GM18520 (cell line): ENCODE results near the gene PARK7.
"Not testable (repeated sequence)": the region's sequence is repeated elsewhere in the genome, so short reads cannot be mapped to it uniquely, and the experiment has no call there.

Source experiments
- ATAC-seq: cut with Tn5 transposase; IDR thresholded peaks from one replicate; pipeline ENCODE4 v1.9.1; 2021; ENCODE audit not compliant: unreplicated experiment

PARK7 gene

DNA sequence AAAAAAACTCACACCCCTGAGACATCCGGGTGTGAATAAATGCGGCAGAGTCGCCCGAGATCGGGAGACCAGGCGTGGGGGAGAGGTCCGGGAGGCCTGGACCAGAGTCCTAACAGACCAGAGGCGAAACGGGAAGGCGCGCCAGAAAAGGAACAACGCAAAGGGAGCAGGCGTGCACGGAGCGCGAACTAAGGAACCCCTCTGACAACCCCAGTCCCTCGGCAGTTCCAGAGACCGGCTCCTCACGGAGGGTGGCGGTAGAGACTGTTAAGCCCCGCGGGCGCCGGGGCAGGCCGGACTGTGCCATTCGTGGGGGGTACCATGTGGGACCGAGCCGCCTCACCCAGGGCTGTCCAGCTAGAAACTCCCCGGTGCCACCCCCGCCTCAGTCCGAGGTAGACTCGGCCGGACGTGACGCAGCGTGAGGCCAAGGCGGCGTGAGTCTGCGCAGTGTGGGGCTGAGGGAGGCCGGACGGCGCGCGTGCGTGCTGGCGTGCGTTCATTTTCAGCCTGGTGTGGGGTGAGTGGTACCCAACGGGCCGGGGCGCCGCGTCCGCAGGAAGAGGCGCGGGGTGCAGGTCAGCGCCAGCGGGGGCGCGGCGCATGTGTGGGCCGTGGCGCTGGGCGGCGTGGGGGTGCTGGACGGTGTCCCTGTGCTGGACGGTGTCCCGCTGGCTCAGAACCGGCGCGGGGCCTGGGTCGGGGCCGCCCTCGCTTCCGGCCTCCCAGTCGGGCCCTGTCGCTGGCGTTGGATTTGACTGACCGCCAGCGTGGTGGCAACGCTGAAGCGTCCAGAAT, at the start of gene PARK7:
Gene PARK7 (plus strand): TSS at position 496 of the 798 bp plus-strand sequence. CDS start 1,075 bp downstream, outside the sequence.
- peak; percentile 89 for ATAC-seq

DNA sequence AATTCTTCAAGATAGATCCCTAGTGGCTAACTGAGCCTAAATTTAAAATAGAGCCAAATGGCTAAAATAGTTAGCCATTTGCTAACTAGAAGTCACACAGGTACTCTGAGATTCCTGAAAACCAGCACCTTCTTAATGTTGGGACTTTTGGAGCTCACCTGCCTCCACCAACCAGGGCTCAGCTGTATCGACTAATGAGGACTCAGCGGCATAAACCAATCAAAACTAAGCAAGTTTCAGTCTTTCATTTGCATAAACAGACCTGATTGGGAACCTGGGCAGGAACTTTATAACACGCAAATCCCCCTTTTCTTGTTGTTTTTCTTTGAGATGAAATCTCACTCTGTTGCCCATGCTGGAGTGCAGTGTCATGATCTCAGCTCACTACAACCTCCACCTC, 49.4 kb upstream of the PARK7 start:
- ATAC-seq: no peak

DNA sequence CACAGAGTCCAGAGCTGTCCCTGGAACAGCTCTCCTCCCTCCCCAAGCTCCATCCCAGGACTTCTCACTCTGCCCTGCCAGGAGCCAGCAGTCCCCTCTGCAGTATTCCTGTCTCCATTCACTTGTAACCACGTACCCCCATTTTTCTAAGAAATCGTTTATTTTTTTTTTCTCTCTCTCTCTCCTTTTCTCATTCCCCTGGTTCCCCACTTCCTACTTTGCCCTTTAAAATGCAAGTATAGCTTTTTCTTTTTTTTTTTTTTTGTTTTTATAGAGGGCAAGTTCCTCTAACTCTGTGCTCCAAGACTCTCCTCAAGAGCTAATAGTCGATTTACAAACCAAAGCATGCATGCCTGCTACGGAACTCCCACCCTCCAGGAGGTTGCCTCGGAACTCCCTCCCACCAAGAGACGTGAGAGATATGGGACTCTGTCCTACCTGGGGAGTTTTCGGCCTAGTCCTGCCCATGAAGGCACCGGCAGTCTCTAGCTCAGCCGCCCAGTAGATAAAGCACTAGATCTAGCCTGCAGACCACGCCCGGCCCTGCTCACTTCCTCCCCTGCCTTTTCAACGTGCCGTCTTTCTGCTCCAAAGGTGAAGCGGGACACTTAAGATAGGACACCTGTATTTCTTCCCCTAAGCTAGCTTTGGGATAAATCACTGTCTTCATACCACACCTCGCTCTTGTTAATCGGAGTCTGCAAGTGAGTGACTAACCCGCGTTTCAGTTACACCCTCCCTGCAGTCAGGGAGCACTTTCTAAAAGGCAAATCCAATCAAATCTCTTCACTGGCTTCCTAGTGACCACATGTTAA, 48.6 kb upstream of the PARK7 start:
- no peak for ATAC-seq

DNA sequence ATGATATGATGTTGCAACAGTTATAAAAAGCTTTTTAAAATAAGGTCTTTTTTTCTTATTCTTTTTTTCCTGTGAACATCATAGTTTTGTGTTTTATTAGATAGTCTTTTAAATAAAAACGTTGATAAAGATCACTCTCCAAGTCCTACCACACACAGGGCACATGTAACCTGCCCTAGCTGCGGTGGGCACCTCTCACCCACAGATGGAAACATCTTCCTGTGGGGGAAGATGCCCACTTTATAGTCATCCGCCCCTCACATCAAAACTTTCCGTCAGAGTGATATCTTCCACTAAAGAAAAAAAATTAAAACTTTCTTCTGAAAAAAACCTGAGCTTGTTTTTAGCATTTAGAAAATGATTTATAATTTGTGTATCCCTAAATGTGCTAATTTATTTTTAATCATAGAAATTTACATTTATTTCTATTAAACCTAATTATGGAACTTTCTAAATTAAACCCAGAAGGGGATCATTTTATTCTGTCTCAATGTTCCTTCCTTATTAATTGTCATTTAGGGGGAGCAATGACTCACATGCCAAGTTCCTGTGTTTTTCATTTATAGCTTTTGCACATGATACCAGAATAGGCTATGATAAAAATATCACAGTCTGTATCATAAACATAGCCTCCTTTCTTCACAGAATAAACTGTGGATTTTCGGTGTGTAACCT, 45.5 kb upstream of the PARK7 start:
- no peak for ATAC-seq

DNA sequence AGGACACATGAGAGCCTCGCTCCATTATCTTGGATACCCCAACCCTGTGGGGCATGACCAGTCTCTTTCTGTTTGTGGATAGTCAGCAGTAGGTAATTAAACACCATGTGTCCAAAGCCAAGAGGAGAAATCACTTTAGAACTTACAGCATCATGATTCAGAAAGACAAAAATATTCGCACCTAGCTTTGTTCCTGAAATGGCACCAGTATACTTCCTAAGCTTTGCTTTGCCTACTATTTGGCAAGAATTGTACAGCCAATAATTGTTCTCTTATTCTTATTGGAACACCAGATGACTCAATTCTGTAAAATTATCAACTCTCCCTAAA, 45.0 kb upstream of the PARK7 start:
- ATAC-seq: no peak

DNA sequence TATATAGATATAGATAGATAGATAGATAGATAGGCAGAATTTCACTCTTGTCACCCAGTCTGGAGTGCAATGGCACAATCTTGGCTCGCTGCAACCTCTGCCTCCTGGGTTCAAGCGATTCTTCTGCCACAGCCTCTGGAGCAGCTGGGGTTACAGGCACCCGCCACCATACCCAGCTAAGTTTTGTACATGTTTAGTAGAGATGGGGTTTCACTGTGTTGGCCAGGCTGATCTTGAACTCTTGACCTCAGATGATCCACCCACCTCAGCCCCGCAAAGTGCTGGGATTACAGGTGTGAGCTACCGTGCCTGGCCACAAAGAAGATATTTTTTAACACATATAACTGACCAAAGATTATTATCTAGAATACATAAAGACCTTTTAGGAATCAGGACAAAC, 43.5 kb upstream of the PARK7 start:
- not testable (repeated sequence) for ATAC-seq

DNA sequence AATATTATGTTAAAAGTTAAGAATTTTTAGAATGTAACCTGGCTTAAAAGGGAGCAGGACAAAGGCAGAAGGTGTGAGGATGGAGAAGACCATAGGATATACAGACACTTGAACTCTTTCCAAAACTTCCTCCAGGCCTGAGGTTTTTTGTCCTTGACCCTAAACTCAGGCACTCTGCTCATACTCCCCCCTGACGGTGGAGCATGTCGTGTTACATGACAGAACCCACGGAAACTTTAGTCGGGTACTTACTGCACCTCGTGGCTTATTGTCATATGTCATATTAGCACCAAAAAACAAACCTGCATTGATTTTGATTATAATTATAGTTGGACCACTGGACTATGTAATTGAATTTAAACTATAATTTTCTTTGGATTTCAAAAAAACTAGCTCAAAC, 41.6 kb upstream of the PARK7 start:
- no peak for ATAC-seq

DNA sequence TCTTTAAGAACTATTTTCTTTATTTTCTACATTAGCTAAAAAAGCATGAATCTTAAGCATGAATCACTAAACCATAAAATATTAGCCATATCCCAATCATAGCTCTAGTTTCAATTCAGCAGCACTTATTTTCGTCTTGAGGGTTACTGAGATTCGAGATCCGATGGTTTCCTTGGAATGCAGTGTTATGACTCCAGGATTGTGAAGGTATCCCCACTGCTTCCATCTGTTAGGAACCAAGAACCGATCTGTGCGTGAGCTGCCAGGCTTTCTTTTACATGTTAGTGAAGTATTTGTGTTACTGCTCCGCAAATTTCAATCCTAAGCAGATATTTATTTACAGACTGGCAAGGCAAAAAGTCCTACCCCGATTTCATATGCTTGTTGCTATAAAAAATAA, 39.7 kb upstream of the PARK7 start:
- no peak for ATAC-seq

DNA sequence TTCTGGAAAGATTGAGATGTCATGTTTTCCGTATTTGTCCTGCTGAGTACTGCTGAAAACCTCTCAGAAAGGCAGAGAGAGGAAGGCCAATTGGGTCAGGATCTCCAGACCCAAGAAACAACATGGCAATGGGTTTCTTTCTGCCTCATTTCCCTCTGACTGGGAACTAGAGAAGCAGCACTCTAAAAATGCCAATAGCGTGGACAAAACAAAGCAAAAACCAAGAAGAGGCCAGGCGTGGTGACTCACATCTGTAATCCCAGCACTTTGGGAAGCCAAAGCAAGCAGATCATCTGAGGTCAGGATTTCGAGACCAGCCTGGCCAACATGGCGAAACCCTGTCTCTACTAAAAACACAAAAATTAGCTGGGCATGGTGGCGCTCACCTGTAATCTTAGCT, 39.2 kb upstream of the PARK7 start:
- no peak for ATAC-seq

DNA sequence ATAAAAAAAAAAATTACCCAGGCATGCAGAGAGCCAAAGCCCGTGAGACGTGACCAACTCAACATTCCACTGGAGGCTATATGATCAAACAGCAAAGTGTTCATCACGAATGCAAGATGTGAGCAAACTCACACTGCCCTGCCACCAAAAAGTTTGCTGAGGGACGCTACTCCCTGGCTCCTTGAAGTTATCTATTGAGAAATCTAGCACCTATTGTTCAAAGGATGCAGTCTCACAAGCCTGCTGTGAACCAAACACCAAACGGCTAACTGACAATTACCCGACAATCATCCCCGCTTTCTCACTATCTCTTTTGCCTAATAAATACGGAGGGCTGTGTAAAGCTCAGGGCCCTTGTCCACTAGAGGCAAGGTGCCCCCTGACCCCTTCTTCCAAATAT, 34.5 kb upstream of the PARK7 start:
- not testable (repeated sequence) for ATAC-seq

DNA sequence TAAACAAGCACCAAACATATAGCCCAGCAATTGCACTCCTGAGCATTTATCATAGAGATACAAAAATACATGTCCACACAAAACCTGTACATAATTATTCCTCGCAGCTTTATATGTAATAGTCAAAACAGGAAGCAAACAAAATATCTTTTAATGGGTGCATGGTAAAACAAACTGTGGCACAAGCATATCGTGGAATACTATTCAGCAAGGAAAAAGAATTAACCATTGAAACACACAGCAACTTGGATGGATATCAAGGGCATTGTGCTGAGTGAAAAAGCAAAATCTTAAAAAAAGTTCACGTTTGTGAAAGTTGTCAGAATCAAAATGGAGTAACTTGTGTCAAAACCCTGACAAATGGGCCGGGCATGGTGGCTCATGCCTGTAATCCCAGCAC, 33.3 kb upstream of the PARK7 start:
- no peak for ATAC-seq

DNA sequence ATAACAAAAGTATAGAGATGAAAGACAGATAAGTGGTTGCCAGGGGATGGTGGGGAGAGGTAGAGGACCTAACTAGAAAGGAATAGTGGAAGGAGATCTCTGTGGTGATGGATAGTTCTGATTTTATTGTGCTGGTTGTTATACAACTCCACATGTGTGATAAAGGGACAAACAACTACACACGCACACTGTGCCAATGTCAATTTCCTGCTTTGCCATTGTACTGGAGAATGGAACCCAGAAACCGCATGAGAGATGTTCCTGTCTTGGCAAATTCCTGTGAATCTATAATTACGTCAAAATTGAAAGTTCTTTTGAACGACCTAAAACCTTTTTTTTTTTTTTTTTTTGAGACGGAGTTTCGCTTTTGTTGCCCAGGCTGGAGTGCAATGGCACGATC, 31.9 kb upstream of the PARK7 start:
- ATAC-seq: no peak

DNA sequence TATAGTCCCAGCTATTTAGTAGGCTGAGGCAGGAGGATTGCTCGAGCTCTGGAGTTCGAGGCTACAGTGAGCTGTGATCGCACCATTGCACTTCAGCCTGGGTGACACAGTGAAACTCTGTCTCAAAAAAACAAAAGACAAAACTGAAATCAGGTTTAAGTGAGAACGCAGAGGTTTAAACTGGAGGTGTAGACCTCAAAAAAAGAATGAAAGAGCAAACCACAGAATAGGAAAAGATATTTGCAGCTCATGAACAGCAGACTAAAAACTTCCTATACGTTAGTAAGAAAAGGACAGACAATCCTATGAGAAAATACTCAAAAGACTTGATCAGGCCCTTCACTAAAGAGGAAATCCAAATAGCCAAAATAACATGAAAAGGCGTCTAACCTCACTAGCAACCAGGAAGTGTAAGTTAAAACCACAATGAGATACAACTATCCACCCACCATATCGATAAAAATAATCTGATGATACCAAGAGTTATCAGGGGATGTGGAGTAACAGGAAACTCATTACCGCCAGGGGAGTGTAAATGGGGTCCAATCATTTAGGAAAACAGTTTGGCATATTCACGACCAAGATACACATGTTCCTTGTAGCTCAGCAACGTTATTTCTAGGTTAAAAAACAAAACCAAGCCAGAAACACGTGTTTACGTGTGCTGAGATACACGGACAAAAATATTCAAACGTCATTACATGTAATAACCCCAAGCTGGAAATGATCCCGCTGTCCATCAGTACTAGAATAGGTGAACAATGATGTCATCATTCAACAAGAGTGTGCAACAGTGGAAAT, 30.7 kb upstream of the PARK7 start:
- no peak for ATAC-seq

DNA sequence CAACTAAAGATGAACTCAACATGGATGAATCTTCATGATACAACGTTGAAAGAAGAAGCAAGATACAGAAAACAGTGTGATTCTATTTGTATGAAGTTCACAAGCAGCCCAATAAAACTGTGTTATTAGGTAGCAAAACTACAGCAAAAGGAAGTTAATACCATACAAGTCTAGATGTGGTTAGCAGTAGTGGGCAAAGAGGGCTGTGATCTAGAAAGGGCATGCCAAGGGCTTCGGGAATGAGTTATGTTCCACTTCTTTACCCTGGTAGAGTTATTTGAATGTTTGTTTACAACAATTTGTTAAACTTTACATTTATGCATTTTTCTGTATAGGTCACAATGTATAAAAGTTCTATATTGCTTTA, 30.1 kb upstream of the PARK7 start:
- no peak for ATAC-seq

DNA sequence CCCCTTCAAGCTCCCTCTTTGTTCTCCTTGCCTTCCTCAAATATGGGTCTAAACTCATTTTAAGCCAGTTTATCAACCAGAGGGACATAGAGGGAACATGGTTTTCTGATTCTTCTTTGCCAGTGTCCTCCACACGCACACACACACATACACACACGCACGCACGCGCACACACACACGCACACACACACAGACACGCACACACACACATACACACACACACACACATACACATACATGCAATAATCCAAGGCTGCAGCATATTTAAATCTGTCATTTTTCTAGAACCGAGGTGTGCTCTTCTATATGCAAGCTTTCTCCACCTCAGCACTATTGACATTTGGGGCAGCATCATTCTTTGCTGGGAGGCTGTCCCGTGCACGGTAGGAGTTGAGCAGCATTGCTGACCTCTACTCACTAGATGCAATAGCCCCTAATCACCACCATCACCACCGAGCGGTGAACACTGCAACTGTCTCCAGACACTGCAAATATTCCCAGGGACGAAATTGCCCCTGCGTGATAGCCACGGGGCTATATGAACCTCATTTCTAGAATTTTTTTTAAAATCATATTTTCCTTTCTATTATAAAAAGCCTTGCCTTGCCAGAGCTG, 28.9 kb upstream of the PARK7 start:
- no peak for ATAC-seq

DNA sequence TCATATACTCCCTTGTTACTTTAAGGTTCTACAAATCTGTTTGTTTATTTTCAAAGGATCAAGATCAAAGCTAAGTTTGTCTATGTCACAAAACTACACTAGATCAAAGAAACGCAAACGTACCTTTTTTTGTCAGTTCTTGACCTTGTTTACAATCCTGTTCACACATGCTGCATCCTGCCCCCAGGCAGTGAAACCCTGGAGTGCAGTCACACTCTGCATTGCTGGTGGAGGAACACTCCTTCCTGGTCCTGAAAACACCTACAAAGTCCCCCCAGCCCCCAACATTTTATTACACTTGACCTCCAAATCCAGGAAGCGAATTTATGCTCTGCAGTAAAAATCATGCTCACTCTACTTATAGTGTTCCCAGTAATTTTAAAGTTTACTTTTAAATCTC, 23.4 kb upstream of the PARK7 start:
- no peak for ATAC-seq

DNA sequence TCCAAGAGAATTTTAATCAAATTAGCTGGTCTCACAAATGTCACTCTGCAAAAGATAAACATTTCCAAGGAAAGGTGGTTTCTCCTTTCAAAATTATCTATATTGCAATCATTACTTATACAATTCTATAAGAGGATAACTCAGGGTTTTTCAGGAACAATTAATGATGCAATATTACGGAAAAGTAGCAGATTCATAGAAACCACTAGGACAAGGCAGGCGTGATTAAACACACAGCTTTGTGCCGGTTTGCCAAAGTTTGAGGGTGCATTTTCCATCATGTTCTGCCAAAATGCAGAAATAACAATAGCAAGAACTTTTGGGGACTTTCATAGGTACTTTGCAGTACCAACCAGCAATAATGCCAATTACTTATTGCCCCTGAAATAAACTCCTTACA, 21.5 kb upstream of the PARK7 start:
- no peak for ATAC-seq

DNA sequence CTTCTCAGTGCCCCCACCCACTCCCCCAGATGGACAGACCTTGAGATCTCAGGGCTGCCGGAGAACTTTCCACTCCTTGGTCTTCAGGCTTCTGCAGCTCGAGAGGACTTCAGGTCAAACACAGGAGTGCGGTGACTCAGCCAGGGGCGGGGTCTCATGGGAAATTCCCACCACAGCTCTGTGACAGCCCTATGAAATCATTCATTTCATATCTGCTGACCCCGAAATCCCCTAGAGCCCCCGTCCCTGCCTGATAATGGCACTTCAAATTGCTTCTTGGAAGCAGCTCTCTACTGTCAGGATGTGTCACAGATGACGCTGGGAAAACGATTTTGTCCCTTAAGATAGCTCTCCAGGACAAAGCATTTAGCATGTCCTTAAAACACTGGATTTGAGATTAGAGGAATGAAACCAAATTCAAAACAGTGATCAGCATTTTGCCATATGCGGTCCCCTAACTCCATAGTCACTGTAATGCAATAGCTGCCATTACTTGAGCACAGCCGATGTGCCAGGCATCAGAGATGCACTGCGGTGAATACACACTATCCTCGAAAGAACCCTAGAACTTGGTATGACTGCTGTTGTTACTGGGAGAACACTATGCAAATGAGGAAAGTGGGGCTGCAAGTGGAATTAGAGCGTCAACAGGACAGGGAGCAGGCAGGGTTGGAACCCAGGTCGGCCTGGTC, 20.6 kb upstream of the PARK7 start, which contains the start of gene TNFRSF9:
Gene TNFRSF9 (minus strand): TSS at position 95 of the 692 bp plus-strand sequence. CDS start 845 bp downstream, outside the sequence.
- ATAC-seq: no peak

DNA sequence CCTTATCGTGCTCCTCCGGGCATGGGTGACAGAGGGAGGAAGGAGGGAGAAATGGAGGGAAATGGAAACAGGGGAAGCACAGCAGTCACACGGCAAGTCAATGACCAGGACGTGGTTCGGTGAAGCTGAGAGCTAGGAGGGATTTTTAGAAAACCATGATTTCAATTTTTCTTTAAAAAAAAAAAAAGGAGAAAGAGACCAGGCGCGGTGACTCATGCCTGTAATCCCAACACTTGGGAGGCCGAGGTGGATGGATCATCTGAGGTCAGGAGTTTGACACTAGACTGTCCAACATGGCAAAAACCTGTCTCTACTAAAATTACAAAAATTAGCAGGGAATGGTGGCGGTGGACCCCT, 20.1 kb upstream of the PARK7 start:
- no peak for ATAC-seq
